Measurements from ENCODE around the gene RTN4R.
A peak's percentile ranks its signal among the peaks of the same experiment; 100 is the strongest.

Gene RTN4R

GRCh38 chr22:20205964-20206708 is 62.0 kb downstream of the RTN4R start (continued):
- TF ChIP-seq KLF8 (tag by site-specific recombination; IDR thresholded peaks at IDR 0.05), result peak; percentile 24; the same call in 1 of the 2 replicates
- TF ChIP-seq ZNF394 (tag by site-specific recombination; IDR thresholded peaks at IDR 0.05; ENCODE audit: borderline replicate concordance), result no peak
- TF ChIP-seq ZBTB1 (tag by site-specific recombination; IDR thresholded peaks at IDR 0.05), result no peak
- no peak for TF ChIP-seq ZNF629 (tag by site-specific recombination; IDR thresholded peaks at IDR 0.05)
- no peak for TF ChIP-seq ZNF510 (tag by site-specific recombination; IDR thresholded peaks at IDR 0.05; ENCODE audit: insufficient replicate concordance)
- TF ChIP-seq KLF10 (tag by site-specific recombination; IDR thresholded peaks at IDR 0.05), result 0 out of 2 replicates have a peak, but pooled peaks have one; percentile 19
- TF ChIP-seq ZNF580 (tag by site-specific recombination; IDR thresholded peaks at IDR 0.05), result no peak
- TF ChIP-seq ZNF223 (tag by site-specific recombination; IDR thresholded peaks at IDR 0.05), result no peak
- TF ChIP-seq ZNF830 (tag by site-specific recombination; IDR thresholded peaks at IDR 0.05; ENCODE audit: low read depth), result no peak
- no peak for TF ChIP-seq SETDB1 (IDR thresholded peaks at IDR 0.05; ENCODE audit: insufficient read length, low read length)
- no peak for TF ChIP-seq ZFP3 (tag by site-specific recombination; IDR thresholded peaks at IDR 0.05; ENCODE audit: low read depth)
- TF ChIP-seq ZNF248 (tag by site-specific recombination; IDR thresholded peaks at IDR 0.05), result no peak
- no peak for TF ChIP-seq ZNF239 (tag by site-specific recombination; IDR thresholded peaks at IDR 0.05)
- TF ChIP-seq AEBP2 (tag by site-specific recombination; IDR thresholded peaks at IDR 0.05; ENCODE audit: borderline replicate concordance), result no peak
- TF ChIP-seq ZNF138 (tag by site-specific recombination; IDR thresholded peaks at IDR 0.05; ENCODE audit: borderline replicate concordance), result no peak
- no peak for TF ChIP-seq HOXA7 (CRISPR knock-in tag; IDR thresholded peaks at IDR 0.05; ENCODE audit: borderline replicate concordance)
- TF ChIP-seq ZNF16 (tag by site-specific recombination; IDR thresholded peaks at IDR 0.05; ENCODE audit: low read depth), result no peak
- TF ChIP-seq SCRT2 (tag by site-specific recombination; IDR thresholded peaks at IDR 0.05), result peak; percentile 90
- TF ChIP-seq YY2 (tag by site-specific recombination; IDR thresholded peaks at IDR 0.05), result no peak
- TF ChIP-seq ZNF518A (tag by site-specific recombination; conservative IDR thresholded peaks at IDR 0.05; ENCODE audit: low read depth), result no peak; the same call in 1 of the 2 replicates
- no peak for TF ChIP-seq ZNF747 (tag by site-specific recombination; IDR thresholded peaks at IDR 0.05)
- peak; percentile 97 for TF ChIP-seq ZBTB11 (tag by site-specific recombination; conservative IDR thresholded peaks at IDR 0.05; ENCODE audit: low read depth)
- peak; percentile 92 for TF ChIP-seq KLF9 (tag by site-specific recombination; IDR thresholded peaks at IDR 0.05; ENCODE audit: low read depth)
- no peak for TF ChIP-seq ZNF548 (tag by site-specific recombination; IDR thresholded peaks at IDR 0.05)
- no peak; the same call in 1 of the 2 replicates for TF ChIP-seq ZSCAN30 (tag by site-specific recombination; IDR thresholded peaks at IDR 0.05)

Measured in HEK293 (cell line).